DMS 273 (cell line): ENCODE results near the gene EPHA5.

Experiments
- DNase-seq: peaks from one replicate; lab custom pipeline; 2025; ENCODE audit not compliant: unreplicated experiment; lab: John Stamatoyannopoulos, UW

EPHA5 gene

DNA sequence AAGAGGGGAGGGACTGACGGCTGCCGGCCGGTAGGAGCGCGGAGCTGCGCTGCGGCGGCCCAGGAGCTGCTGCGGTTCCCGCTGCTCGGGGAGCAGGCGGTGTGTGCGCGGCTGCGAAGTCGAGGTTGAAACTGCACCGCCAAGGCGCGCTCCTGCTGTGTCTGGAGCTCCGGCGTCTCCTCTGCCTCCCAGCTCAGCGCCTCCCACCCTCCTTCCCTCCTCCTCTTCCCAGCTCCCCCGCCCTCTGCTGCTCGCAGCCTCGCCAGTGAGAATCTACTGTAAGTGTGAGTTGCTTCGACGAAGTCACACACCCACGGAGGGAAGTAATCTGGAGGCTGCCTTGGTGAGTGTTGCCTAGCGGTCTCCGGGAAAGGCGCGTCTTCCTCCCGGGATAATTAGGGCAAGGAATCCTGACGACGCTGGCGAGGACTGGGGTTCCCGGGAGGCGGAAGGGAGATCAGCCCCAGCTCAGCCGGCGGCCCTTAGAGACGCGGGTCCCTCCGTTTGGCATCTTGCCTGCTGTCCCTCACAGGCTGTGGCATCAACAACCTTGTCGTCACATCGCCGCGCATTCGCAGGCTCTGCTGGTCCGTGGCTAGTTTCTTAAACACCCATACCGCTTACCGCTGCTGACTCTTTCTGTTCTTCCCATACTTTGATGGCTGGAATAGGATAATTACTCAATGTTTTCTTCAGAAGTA is at the start of gene EPHA5:
EPHA5 (minus strand) TSS at position 159 of the 701 bp plus-strand sequence. CDS start 747 bp downstream, outside the sequence.
- DNase-seq: peak; percentile 85

DNA sequence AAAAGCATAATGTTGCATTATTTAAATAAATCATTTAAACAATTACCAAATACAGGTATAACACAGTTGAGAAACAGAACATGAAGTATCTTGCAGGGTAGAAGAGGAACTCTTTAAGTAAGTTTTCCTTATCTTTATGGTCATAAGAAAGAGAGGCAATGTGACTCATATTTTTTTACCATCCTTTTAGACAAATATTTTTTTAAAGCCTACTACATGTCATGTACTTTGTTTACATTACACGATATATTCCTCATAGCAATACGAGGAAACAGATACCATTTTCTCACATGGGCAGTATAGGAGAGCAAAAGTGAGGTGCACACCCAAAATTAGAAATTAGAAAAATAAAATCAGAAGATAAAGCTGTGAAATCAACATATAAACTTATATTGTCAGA is 49.3 kb upstream of the EPHA5 start:
- DNase-seq: no peak

DNA sequence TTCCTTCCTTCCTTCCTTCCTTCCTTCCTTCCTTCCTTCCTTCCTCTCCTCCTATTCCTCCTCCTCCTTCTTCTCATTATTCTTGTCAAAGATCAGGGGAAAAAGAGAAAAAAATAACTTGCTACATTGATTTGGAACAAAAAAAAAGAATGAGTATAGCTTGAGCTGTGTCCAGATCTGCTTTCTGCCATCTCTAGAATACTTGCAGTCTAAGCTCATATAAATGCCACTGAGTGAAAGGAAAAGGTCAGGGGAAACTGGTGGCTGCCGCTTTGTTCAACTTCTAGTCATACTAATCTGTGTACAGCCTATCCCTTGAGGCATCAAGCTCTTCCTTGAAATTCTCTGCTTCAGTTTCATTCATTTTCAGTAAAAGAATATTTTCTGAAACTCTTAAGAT is 28.3 kb upstream of the EPHA5 start:
- DNase-seq: no peak

DNA sequence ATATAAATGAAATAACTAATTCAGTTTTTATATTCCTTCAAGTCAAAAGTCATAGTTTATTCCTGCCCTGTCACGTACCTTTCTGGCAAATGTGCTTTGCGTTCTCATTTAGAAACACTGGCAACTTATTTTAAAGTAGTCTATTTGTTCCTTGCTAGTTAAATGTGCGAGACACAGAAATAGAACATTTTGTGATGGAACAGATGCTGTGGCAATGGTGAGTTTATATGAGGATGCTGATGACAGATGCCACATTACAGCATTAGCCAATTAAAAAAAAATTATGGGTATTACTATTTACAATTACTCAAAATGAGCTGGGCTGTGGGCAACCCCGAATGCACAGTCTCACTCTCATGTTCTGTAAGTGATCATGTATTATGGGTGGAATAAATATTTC is 26.1 kb upstream of the EPHA5 start:
- peak; percentile 50 for DNase-seq

DNA sequence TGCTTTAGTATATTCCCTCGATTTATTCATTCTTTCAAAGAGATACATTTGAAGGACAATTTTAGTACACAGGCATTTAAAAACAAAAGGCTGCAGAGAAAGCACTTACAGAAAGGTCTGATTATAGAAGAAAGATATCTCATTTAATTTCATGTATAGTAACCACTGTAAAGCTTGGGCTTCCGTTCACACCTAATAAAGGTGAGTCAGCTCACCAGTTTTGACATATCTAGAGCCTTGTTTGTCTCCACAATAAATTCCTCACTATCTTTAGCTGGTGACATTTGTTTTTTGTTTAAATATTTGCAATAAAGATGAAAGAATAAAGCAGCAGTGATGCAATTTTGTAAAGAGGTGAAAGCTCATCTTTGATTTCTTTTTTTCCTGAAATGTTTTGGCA is 1.1 kb upstream of the EPHA5 start:
- DNase-seq: no peak

- no peak for DNase-seq
These were observed 314 bp downstream of the EPHA5 start for GRCh38 chr4:65670020-65670330.

- peak; percentile 33 for DNase-seq
These were observed 924 bp downstream of the EPHA5 start for GRCh38 chr4:65669111-65670019.

DNA sequence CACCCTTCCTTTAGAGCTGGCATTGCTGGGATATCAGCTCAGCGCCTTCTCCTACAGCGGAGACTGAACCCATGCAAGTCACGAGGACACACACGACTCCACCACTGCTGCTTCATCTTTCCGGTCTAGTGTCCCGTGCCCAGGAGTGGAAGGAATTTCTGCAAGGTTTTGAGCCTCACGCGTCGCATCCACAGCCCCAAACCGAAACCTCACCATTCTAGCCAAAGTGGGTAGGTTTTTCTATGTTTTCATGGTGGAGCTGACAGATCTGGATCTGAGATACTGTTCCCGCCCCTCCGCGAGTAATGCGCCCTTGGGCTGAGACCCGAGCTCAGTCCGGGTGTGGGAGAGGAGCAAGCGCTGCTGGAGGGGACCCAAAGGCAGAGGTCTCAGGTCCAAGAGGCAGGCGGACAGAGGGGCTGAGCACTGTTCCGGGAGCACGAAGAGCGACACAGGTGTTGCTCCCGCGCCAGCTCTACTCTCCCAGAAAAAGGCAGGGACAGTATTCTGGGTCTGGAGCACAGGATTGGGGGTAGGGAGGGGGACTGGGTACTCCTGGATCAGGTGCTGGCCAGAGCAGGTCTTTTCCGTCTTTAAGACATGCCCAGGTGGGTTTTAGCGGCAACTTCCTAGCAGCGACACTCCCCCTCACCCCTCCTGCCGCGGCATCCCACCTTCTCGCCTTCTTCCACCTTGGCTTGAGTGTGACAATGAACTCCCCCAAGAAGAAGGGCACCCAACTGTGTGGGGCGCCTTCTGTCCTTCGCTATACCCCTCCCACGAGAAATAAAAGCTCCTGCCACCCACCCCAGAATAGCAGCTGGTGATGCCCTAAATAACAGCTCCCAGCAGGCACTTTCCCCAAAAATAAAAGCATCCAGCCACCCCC is 1.8 kb downstream of the EPHA5 start:
- DNase-seq: peak; percentile 34

GRCh38 chr4:65667506-65668041 is 2.7 kb downstream of the EPHA5 start:
- no peak for DNase-seq

GRCh38 chr4:65665771-65666523 is 4.3 kb downstream of the EPHA5 start:
- peak; percentile 17 for DNase-seq

- peak; percentile 27 for DNase-seq
These were observed 8.8 kb downstream of the EPHA5 start for GRCh38 chr4:65661471-65661870.

DNA sequence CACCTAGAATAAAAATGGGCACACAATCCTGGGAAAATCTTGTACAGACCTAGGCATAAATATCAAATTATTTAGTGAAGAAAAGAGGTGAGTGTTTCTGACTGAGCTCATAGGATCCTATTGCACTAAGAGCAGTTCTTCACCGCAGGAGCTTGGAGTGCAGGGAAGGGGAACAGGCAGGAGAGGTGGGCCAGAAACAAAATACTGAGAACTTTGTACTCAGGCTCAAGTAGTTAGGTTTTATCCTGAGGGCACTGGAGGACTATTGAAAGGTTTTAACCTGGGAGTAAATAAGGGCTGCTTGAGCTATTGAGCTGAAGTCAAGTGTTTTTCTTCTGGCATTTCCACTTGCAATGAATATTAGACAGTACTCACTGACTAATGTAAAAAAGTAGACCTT is 12.2 kb downstream of the EPHA5 start:
- DNase-seq: no peak

- DNase-seq: no peak
These were observed 14.3 kb downstream of the EPHA5 start for GRCh38 chr4:65656008-65656407.

GRCh38 chr4:65654976-65655375 is 15.3 kb downstream of the EPHA5 start:
- DNase-seq: no peak

DNA sequence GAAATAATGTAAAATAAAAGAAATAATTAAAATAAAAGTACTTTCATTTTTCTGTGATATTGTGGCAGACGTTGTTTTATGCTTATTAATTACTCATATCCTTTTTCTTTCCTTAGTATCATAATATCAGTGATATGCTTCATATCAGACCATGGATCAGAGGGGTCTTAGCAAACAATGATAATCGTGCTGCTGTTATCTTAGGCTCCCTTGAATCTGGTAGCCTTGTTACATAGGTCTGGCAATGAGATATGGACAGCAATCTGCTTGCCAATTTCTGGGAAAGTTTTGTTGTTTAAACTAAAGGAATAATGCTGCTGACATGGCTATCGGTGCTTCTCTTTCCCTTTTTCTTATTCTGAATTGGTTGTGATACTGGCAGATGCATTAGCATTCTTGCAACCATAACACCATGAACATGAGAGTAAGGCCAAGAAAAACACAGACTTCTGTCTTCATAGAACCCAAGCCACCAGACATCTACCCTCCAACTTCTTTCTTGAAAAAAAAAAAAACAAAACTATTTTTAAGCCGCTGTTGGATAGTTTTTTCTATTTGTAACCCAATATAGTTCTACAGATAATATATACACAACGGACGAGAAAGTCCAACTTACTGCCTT is 16.4 kb downstream of the EPHA5 start:
- DNase-seq: no peak

- peak; percentile 7 for DNase-seq
These were observed 18.5 kb downstream of the EPHA5 start for GRCh38 chr4:65651751-65652150.

DNA sequence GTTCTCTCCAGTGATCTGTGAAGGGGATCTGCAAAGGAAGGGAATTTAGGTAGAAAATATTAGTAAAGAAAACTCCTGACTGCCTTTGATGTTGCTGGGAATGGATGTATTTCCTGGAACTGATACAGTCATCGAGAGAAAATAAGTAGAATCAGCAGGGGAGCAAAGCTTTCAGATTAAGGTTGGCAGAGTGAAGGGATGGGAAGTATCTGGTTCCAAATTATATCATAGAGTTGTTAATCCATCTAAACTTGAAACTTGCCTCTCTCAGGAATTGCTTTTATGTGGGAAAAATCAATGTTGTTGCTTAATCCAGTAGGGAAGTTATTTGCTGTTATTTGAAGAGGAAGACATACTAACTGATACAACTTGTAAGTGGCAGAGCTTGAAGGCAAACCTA is 19.3 kb downstream of the EPHA5 start:
- no peak for DNase-seq

- DNase-seq: no peak
These were observed 24.2 kb downstream of the EPHA5 start for GRCh38 chr4:65646136-65646535.

GRCh38 chr4:65645185-65645584 is 25.1 kb downstream of the EPHA5 start:
- DNase-seq: no peak
